Ascending aorta (tissue), 2 donors: ENCODE measurements around the gene SLC35F2. TPM values are rescaled to one million over a fixed set of nuclear protein-coding genes. Genes with fewer than 3 reads are reported as not detected.

Experiments used
- DNase-seq, 2 donors: peaks; one replicate each; pipeline ENCODE4 v3.0.0-alpha.2; 2019; ENCODE audit warnings: low spot score in 2 of 2
- H3K27ac ChIP-seq, 2 donors: fragments of 200-600 bp; sonication (generic); one replicate each; pipeline ENCODE4 v1.5.1; 2016 to 2017; ENCODE audit warnings: mild to moderate bottlenecking in 1 of 2
- H3K27me3 ChIP-seq: fragments of 200-600 bp; sonication (generic); one replicate; pipeline ENCODE4 v1.5.1; 2017
- H3K36me3 ChIP-seq, 2 donors: fragments of 200-600 bp; sonication (generic); one replicate each; pipeline ENCODE4 v1.5.1; 2016
- H3K4me1 ChIP-seq, 2 donors: fragments of 200-600 bp; sonication (generic); one replicate each; pipeline ENCODE4 v1.5.1; 2016 to 2017; ENCODE audit warnings: mild to moderate bottlenecking in 1 of 2
- H3K4me3 ChIP-seq, 2 donors: fragments of 200-600 bp; sonication (generic); one replicate each; pipeline ENCODE4 v1.5.1; 2016 to 2017; ENCODE audit warnings: mild to moderate bottlenecking in 1 of 2
- H3K9me3 ChIP-seq, 2 donors: fragments of 200-600 bp; sonication (generic); one replicate each; pipeline ENCODE4 v1.5.1; 2016
- intact Hi-C: fragments of 100-400 bp; cut with DNase I; formaldehyde crosslinking; loops from one replicate; pipeline ENCODE4 v1.15.1; 2023
- total RNA-seq: library from RNA; depleted of rRNA; stranded (reverse); fragments of >200 nt; gene quantifications from one replicate; pipeline ENCODE4 v1.1.0, GENCODE V29; 2016
- TF ChIP-seq, protein P1 (sequence below), 3 experiments: fragments of 200-600 bp in 2 of 3; fragments of 450-650 bp in 1 of 3; sonication (generic) in 2 of 3; IDR thresholded peaks; one replicate each; pipeline ENCODE4 v1.5.1; 2016 to 2019; ENCODE audit warnings: antibody characterized with exemption in 3 of 3, mild to moderate bottlenecking in 1 of 3, moderate library complexity in 1 of 3

Gene SLC35F2
- total RNA-seq, 1 donor from 2014 or later = 5.4 TPM

DNA sequence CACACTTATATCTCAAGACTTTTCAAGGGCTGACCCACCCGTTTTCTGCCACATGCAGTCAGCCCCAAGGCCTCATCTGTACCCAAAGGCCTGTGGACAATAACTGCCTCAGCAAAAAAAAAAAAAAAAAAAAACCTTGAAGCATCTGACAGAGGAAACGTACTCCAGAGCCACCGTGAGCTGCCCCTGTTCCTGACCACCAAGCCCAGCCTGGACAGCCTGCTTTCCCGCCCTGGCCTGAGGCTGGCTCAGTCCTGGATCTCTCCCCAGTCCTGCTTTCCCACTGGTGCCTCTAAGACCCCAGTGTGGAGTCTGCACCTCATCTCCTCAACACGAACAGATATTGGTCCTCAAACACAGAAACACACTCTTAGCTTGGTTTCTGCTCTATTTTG, 66.5 kb downstream of the SLC35F2 start:
- H3K9me3 ChIP-seq = peaks cover 0 to 9% of the 10 kb centered on the region in 2 donors
- TF ChIP-seq, protein P1, sequence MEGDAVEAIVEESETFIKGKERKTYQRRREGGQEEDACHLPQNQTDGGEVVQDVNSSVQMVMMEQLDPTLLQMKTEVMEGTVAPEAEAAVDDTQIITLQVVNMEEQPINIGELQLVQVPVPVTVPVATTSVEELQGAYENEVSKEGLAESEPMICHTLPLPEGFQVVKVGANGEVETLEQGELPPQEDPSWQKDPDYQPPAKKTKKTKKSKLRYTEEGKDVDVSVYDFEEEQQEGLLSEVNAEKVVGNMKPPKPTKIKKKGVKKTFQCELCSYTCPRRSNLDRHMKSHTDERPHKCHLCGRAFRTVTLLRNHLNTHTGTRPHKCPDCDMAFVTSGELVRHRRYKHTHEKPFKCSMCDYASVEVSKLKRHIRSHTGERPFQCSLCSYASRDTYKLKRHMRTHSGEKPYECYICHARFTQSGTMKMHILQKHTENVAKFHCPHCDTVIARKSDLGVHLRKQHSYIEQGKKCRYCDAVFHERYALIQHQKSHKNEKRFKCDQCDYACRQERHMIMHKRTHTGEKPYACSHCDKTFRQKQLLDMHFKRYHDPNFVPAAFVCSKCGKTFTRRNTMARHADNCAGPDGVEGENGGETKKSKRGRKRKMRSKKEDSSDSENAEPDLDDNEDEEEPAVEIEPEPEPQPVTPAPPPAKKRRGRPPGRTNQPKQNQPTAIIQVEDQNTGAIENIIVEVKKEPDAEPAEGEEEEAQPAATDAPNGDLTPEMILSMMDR (IDR thresholded peaks at IDR 0.05) = no peak
- H3K27ac ChIP-seq = no peak overlapping the region
- intact Hi-C loops = loop anchor here (10.0 kb wide), 1 partner anchor 227 kb away; the partner anchor contains the start of gene ALKBH8
- H3K36me3 ChIP-seq = peaks cover 0 to 5% of the 10 kb centered on the region in 2 donors
- no peaks in the 10 kb centered on the region for H3K4me1 ChIP-seq
- DNase-seq = no peak
- H3K27me3 ChIP-seq = no peaks in the 10 kb centered on the region
- no peak overlapping the region for H3K4me3 ChIP-seq

DNA sequence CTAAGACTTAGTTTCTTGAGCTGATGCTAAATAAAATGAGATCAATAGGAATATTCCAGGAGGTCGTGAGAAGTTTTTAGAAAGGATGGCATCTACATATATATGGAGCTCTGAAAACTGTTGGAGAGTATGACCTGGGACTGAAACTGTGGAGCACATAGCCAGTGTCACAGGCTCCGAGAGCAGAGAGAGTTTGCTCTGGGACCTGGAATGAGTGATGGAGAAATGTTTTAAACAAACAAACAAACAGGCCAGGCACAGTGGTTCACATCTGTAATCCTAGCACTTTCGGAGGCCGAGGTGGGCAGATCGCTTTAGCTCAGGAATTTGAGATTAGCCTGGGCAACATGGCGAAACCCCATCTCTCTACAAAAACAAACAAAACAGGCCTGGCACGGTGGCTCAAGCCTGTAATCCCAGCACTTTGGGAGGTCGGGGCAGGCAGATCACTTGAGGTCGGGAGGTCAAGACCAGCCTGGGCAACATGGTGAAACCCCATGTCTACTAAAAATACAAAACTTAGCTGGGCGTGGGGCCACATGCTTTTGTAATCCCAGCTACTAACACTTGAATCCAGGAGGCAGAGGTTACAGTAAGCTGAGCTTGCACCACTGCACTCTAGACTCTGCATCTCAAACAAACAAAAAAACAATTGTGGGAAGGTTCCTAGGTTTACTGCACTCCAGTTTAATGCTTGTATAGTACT, 67.1 kb downstream of the SLC35F2 start:
- H3K4me1 ChIP-seq = no peaks in the 10 kb centered on the region
- H3K9me3 ChIP-seq = peaks cover 0 to 9% of the 10 kb centered on the region in 2 donors
- DNase-seq = no peak
- TF ChIP-seq, protein P1 (IDR thresholded peaks at IDR 0.05) = no peak
- intact Hi-C loops = loop anchor here (10.0 kb wide), 1 partner anchor 227 kb away; the partner anchor contains the start of gene ALKBH8
- no peak overlapping the region for H3K27ac ChIP-seq
- peaks cover 0 to 5% of the 10 kb centered on the region in 2 donors for H3K36me3 ChIP-seq
- H3K4me3 ChIP-seq = no peak overlapping the region
- no peaks in the 10 kb centered on the region for H3K27me3 ChIP-seq

DNA sequence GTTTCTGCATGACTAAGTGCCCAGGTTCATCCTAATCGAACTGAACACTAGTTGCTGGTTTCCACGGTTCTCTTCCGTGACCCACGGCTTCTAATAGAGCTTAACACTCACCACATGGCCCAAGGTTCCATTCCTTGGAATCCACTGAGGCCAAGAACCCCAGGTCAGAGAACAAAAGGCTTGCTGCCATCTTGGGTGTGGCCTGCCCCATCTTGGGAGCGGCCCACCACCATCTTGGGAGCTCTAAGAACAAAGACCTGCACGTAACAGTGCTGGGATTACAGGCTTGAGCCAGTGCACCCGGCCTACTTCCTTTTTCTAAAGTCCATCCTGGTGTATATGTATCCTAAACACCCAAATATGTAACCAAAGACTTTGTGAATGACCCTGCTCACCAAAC, 68.8 kb downstream of the SLC35F2 start:
- Histone ChIP-seq H3K4me1 (no peaks in the 10 kb centered on the region), H3K27ac (no peak overlapping the region), H3K36me3 (peaks cover 0 to 5% of the 10 kb centered on the region in 2 donors), H3K4me3 (no peak overlapping the region), H3K9me3 (peaks cover 0 to 5% of the 10 kb centered on the region in 2 donors), H3K27me3 (no peaks in the 10 kb centered on the region)
- intact Hi-C loops = loop anchor here (10.0 kb wide), 1 partner anchor 225 kb away; the partner anchor contains the start of gene ALKBH8
- TF ChIP-seq, protein P1 (IDR thresholded peaks at IDR 0.05) = no peak
- no peak for DNase-seq

DNA sequence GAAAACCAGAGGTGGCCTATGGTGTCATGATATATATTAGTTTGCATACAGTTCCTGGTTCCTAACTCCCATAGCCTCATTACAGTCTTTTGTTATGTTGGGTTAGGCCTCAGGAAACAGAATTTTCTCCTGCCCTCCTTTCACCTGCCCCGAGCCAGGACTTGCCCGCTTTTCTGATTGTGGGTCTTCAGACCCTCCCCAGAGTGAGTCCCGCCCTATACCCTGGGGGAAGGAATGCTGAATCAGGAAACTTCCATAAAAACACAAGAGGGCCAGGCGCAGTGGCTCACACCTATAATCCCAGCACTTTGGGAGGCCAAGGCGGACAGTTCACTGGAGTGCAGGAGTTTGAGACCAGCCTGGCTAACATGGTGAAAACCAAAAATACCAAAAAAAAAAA, 70.9 kb downstream of the SLC35F2 start:
- DNase-seq = no peak
- TF ChIP-seq, protein P1 (IDR thresholded peaks at IDR 0.05) = no peak
- intact Hi-C loops = no loop called here

DNA sequence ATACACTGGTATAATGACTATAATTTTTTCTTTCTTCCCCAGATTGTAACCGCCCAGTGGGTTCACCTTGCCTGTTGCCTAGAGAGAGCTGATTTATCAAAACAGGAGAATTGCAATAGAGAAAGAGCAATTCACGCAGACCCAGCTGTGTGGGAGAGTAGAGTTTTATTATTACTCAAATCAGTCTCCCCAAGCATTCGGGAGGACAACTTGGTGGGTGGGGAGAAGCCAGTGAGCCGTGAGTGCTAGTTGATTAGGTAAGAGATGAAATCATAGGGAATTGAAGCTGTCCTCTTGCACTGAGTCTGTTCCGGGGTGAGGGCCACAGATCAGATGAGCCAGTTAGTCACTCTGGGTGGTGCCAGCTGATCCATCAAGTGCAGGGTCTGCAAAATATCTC, 73.2 kb downstream of the SLC35F2 start:
- no peak for DNase-seq
- Histone ChIP-seq H3K27ac (no peak overlapping the region), H3K4me1 (no peaks in the 10 kb centered on the region), H3K27me3 (no peaks in the 10 kb centered on the region), H3K4me3 (no peak overlapping the region), H3K9me3 (no peaks in the 10 kb centered on the region), H3K36me3 (no peaks in the 10 kb centered on the region)
- TF ChIP-seq, protein P1 (IDR thresholded peaks at IDR 0.05) = no peak
- intact Hi-C loops = no loop called here

More for the DNA sequence above, 70.9 kb downstream of the SLC35F2 start:
- no peaks in the 10 kb centered on the region for H3K4me1 ChIP-seq
- no peaks in the 10 kb centered on the region for H3K36me3 ChIP-seq
- no peaks in the 10 kb centered on the region for H3K9me3 ChIP-seq
- H3K27ac ChIP-seq = no peak overlapping the region
- no peaks in the 10 kb centered on the region for H3K27me3 ChIP-seq
- no peak overlapping the region for H3K4me3 ChIP-seq
